Rectal smooth muscle tissue (tissue), 1 donor: ENCODE measurements around the gene AKAP10.
"Not testable (repeated sequence)": the region's sequence is repeated elsewhere in the genome, so short reads cannot be mapped to it uniquely, and the experiment has no call there.

ENCODE experiments used
- H3K27ac ChIP-seq: one replicate; pipeline ENCODE4 v1.7.0; 2013; ENCODE audit warnings: low read depth, low read length, inconsistent platforms
- H3K27me3 ChIP-seq: one replicate; pipeline ENCODE4 v1.7.0; 2013; ENCODE audit warnings: low read length; ENCODE audit not compliant: control insufficient read depth, insufficient read depth
- H3K36me3 ChIP-seq: one replicate; pipeline ENCODE4 v1.7.0; 2013; ENCODE audit warnings: low read length; ENCODE audit not compliant: control insufficient read depth, insufficient read depth
- H3K4me1 ChIP-seq: one replicate; pipeline ENCODE4 v1.7.0; 2013; ENCODE audit warnings: low read length; ENCODE audit not compliant: control insufficient read depth, insufficient read depth
- H3K4me3 ChIP-seq: one replicate; pipeline ENCODE4 v1.7.0; 2013; ENCODE audit warnings: low read length
- H3K9ac ChIP-seq: one replicate; pipeline ENCODE4 v1.7.0; 2013; ENCODE audit warnings: low read length

Gene AKAP10, protein sequence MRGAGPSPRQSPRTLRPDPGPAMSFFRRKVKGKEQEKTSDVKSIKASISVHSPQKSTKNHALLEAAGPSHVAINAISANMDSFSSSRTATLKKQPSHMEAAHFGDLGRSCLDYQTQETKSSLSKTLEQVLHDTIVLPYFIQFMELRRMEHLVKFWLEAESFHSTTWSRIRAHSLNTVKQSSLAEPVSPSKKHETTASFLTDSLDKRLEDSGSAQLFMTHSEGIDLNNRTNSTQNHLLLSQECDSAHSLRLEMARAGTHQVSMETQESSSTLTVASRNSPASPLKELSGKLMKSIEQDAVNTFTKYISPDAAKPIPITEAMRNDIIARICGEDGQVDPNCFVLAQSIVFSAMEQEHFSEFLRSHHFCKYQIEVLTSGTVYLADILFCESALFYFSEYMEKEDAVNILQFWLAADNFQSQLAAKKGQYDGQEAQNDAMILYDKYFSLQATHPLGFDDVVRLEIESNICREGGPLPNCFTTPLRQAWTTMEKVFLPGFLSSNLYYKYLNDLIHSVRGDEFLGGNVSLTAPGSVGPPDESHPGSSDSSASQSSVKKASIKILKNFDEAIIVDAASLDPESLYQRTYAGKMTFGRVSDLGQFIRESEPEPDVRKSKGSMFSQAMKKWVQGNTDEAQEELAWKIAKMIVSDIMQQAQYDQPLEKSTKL

DNA sequence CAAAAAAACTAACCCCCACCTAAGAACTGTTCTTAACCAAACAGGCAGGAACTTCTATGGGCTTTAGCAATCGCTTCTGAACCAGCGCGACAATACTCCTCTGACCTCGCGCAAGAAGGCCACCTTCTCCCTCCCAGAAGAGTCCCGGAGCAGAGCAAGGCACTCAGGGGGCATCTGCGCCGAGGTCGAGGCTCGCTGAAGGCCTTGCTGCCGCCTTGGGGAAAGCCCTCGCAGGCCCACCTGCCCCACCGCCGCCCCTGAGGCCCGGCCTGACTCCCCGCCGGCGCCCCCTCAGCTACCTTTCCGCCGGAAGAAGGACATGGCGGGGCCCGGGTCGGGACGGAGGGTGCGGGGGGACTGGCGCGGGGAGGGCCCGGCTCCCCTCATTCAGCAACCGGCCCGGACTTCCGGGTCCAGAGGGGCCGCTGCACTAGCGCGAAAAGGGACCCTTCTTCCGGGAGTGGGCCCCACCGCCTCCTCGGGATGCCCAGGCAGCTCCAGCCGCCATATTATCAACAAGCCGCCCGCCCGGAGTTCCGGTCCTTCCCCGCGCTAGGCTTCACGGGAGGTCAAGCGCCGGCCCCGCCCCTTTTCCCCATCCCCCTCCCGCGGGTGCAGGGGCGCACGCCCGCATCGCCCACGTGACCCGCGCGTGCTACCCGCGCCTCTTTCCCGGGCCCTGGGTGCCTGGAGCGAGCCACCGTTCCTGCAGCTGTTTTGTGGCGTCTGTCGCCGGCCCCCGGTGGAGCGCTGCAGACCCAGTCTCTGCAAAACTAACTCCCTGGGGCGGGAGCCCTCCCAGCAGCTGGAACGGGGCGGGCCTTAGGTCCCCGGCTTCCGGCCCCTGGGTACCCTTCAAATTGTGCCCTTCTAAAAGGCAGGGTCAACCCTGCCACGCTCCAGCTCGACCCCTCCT, at the start of gene AKAP10:
TSS of gene AKAP10 (minus strand) at position 536 of the 916 bp plus-strand sequence. CDS start at position 387, 149 bp downstream.
- peak within 1 kb of the TSS; percentile 83 for H3K27ac ChIP-seq
- no peaks in the 10 kb centered on the region for H3K27me3 ChIP-seq
- no peaks in the 10 kb centered on the region for H3K36me3 ChIP-seq
- peak within 1 kb of the TSS; percentile 56 for H3K9ac ChIP-seq
- H3K4me1 ChIP-seq = peaks cover 4% of the 10 kb centered on the region
- H3K4me3 ChIP-seq = peak within 1 kb of the TSS; percentile 86

DNA sequence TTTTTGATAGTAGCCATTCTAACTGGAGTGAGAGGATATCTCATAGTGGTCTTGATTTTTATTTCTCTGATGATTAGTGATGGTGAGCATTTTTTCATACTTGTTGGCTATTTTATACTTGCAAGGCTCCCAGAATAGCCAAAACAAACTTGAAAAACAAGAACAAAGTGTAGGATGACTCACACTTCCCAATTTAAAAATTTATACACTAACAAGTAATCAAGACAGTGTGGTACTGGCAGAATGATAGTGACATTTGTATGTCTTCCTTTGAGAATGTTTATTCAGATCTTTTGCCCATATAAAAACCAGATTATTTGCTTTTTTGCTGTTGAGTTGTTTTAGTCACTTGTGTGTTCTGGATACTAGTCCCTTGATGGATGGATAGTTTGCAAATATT, 49.3 kb upstream of the AKAP10 start:
- no peak overlapping the region for H3K27ac ChIP-seq
- H3K4me3 ChIP-seq = no peak overlapping the region
- H3K4me1 ChIP-seq = no peaks in the 10 kb centered on the region
- H3K36me3 ChIP-seq = no peaks in the 10 kb centered on the region
- no peak overlapping the region for H3K9ac ChIP-seq
- no peaks in the 10 kb centered on the region for H3K27me3 ChIP-seq

DNA sequence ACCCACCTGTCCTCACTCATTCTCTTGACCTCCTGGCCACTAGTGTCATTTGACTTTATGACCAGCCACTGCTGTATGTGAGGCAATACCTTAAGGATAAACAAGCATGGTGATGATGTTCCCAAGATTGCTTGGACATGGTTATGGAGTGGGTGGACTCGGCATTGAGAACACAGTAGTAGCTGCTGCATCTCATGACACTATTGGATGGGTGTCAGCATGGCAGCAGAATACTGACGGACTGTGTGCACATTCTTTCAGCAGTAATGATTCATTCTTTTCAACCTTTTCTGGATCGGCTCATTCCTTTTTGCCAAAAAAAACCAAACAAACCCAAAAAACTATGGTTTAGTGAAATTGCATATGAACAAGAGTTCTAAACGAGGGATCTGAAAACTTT, 45.1 kb upstream of the AKAP10 start:
- no peak overlapping the region for H3K4me3 ChIP-seq
- no peaks in the 10 kb centered on the region for H3K4me1 ChIP-seq
- H3K27ac ChIP-seq = no peak overlapping the region
- H3K36me3 ChIP-seq = no peaks in the 10 kb centered on the region
- H3K27me3 ChIP-seq = no peaks in the 10 kb centered on the region
- H3K9ac ChIP-seq = no peak overlapping the region

DNA sequence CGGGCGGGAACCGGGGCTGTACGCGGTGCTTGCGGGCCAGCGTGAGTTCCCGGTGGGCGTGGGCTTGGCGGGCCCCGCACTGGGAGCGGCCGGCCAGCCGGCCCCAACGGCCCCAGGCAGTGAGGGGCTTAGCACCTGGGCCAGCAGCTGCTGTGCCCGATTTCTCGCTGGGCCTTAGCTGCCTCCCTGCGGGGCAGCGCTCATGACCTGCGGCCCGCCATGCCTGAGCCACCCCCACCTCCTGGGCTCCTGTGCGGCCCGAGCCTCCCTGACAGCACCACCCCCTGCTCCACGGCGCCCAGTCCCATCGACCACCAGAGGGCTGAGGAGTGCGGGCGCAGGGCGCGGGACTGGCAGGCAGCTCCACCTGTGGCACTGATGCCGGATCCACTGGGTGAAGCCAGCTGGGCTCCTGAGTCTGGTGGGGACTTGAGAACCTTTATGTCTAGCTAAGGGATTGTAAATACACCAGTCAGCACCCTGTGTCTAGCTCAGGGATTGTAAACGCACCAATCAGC, 38.9 kb upstream of the AKAP10 start:
- not testable (repeated sequence) for H3K36me3 ChIP-seq, H3K4me3 ChIP-seq, H3K9ac ChIP-seq, H3K27ac ChIP-seq, H3K27me3 ChIP-seq, H3K4me1 ChIP-seq

DNA sequence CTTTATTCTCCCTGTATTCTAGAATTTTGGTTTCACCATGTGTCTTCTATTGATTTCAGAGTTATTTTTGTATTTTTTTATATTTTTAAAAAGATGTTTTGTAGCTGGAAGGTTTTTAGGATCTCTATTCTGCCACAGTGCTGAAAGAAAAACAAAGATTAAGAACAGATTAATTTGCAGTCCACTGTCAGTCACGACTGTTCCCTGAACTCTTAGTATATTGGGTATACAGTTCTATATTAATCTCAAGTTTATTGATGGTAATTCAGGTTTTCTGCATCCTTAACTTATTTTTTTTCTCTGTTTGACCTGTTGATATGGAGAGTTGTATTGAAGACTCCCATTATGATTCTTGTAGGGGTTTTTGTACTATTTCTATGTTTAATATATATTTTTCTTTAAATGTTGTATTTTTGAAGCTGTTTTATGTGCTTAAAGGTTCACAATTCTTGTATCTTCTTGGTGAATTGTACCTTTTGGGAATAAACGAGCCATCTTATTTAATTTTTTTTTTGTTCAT, 34.4 kb upstream of the AKAP10 start:
- Histone ChIP-seq H3K27ac (no peak overlapping the region), H3K9ac (no peak overlapping the region), H3K4me3 (no peak overlapping the region), H3K36me3 (no peaks in the 10 kb centered on the region), H3K27me3 (peaks cover 11% of the 10 kb centered on the region), H3K4me1 (peaks cover 5% of the 10 kb centered on the region)

DNA sequence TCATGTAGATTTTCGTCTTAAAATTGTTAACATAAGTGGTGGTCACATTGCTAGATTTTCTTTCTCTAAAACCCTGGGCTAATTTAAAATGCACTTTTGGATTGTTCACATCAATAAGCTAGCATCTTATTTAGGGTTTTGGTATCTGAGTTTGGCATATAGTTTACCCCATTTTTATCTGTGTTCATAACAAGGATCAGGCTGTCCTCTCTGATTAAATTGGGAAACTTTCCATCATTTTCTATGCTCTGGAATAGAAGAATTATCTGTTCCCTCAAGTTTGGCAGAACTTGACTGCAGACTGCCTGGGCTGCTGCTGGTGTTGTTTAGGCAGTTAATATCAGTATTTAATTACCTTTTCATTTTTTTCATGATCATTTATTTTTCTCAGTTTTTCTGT, 33.3 kb upstream of the AKAP10 start:
- no peak overlapping the region for H3K27ac ChIP-seq
- H3K36me3 ChIP-seq = no peaks in the 10 kb centered on the region
- H3K9ac ChIP-seq = no peak overlapping the region
- H3K27me3 ChIP-seq = peaks cover 11% of the 10 kb centered on the region
- H3K4me1 ChIP-seq = peaks cover 5% of the 10 kb centered on the region
- no peak overlapping the region for H3K4me3 ChIP-seq

DNA sequence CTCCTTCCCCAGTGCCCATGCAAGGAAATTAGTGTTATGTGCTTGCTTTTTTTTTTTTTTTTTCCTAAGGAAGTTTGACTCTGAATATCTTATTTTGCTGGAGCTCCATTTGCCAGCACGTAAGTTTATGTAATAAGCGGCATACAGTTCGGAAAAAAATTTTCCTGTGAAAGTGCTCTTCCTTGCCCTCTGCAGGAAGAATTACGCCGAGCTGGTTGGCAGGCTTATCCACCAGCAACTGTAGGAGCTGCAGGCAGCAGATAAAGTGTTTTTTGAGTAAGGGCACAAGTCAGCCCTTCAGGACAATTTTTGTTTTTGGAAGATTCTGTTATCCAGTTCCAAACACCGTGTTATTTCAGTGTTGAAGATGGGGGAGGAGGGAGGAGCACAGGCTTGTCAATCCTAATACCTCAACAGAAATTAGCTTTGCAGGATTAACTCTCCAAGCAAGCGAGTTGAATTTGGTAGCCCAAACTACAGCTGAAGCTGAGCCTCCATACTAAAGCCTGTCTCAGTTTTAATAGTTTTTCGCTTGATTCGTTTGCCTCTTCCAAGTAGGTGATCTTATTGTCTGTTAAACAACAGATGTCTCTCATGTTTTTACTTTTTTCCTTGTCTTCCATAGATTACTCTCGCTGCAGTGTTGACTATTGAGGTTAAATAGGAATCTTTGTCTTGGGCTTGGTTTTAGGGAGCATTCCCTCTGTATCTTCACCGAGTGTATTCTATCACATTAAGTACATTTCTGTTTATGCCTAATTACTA, 32.7 kb upstream of the AKAP10 start:
- Histone ChIP-seq H3K36me3 (no peaks in the 10 kb centered on the region), H3K4me3 (peak overlapping the region; percentile 62), H3K9ac (no peak overlapping the region), H3K27me3 (peaks cover 11% of the 10 kb centered on the region), H3K4me1 (peaks cover 5% of the 10 kb centered on the region), H3K27ac (no peak overlapping the region)

DNA sequence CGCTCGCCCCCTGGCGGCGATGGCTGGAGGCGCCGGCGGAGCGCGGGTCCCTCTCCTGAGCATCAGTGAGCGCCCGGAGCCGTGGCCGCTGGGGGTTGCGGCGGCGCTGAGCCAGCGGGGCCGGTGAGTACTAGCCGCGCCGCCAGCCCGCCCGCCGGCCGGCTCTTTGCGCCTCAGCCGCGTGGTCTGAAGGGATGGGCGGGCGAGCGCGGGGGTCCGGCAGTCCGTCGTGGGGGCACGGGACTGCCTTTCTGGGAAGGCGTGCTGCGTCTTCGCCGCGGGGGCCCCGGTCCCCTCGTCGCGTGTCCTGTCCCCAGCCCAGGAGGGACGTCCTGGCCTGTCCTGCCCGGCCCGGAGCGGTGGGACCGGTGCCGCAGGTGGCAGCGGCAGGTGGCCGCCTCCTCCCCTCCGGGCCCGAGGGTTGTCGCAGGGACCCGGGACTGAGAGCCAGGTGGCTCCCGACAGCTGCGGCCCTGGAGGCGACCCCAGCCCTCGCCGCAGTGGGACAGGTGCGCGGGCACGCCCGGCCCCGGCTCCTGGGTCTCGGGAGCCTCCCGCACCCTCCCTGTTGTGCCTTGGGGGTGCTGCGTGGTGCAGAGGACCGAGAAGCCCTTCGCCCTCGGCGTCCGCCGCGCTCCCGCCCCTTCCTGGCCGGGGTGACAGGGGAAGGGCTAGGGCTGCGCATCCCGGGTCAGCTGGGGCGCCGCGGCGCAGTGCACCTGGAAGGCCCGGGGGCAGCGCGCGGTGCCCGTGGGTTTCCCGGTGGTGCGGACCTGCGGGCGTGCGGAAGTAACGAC, 31.9 kb upstream of the AKAP10 start, which contains the start of gene SPECC1:
TSS of gene SPECC1 (plus strand) at position 58 of the 797 bp plus-strand sequence. CDS start 87,293 bp downstream, outside the sequence.
- peak within 1 kb of the TSS; percentile 87 for H3K4me3 ChIP-seq
- peaks cover 5% of the 10 kb centered on the region for H3K4me1 ChIP-seq
- H3K27ac ChIP-seq = no peak within 1 kb of the TSS
- H3K36me3 ChIP-seq = no peaks in the 10 kb centered on the region
- peaks cover 11% of the 10 kb centered on the region for H3K27me3 ChIP-seq
- peak within 1 kb of the TSS; percentile 11 for H3K9ac ChIP-seq

DNA sequence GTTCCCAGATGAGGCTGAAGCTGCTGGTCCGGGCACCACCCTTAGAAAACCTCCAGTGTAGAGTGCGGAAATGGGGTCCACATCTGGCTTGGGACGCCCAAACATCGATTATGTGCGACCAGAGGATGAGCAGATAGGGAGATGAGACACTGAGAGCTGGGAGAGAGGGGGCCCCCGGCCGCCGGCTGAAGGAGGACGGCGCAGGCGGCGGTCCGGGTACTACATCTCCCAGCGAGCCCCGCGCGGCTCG, 31.3 kb upstream of the AKAP10 start:
- H3K4me3 ChIP-seq = peak overlapping the region; percentile 87
- no peaks in the 10 kb centered on the region for H3K36me3 ChIP-seq
- H3K27ac ChIP-seq = no peak overlapping the region
- peaks cover 11% of the 10 kb centered on the region for H3K27me3 ChIP-seq
- H3K9ac ChIP-seq = peak overlapping the region; percentile 11
- H3K4me1 ChIP-seq = peaks cover 5% of the 10 kb centered on the region

DNA sequence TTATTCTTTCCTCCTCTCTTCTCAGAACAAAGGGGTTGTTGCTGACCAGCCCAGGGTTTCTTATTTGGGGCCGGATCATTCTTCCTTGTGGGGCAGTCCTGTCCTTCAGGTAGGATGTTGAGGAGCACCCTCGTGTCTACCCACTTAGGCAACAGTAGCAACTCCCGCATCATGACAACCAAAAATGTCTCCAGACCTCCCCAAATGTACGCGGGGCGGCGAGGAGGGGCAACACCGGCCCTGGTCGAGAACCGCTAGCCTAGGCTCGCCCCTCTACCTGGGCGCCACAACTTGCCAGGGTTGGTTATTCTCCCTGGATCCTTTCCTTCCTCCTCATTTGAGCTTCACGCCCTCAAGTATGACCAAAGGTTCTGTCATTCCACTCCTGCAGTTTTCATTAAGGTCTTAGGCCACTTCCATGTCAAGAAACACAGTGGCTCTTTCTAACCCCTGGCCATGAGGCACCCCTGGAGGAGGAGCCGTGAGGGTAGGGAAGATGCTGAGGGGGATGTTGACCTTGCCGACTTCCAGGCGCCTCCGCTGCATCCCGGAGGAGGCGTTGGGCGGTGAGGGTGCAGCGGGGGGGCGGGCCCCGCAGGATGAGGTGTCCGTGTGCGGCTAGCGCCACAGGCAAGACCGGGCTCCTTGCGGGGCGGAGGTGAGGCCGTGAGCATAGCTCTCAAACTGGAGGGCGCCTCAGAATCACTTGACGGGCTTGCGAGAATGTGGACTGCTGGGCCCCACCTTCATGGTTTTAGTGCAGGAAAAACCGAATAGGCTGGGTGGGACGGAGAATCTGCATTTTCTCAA, 30.8 kb upstream of the AKAP10 start:
- no peaks in the 10 kb centered on the region for H3K36me3 ChIP-seq
- no peak overlapping the region for H3K27ac ChIP-seq
- H3K9ac ChIP-seq = peak overlapping the region; percentile 11
- peaks cover 11% of the 10 kb centered on the region for H3K27me3 ChIP-seq
- peaks cover 5% of the 10 kb centered on the region for H3K4me1 ChIP-seq
- peak overlapping the region; percentile 87 for H3K4me3 ChIP-seq
